HG02852 (cell line): ENCODE data around the gene PRM3.

Experiments used
- ATAC-seq: cut with Tn5 transposase; IDR thresholded peaks from one replicate; pipeline ENCODE4 v1.9.1; 2021; ENCODE audit warnings: mild to moderate bottlenecking, moderate library complexity; ENCODE audit not compliant: unreplicated experiment

The PRM3 gene

GRCh38 chr16:11272921-11273720 is at the start of gene PRM3:
Gene PRM3, minus strand, starts transcription at chr16:11273629. Its CDS starts 34 bp downstream, at chr16:11273595.
- ATAC-seq: no peak

- no peak for ATAC-seq
These were observed 49.4 kb upstream of the PRM3 start for GRCh38 chr16:11322823-11323222.

GRCh38 chr16:11321662-11322061 is 48.2 kb upstream of the PRM3 start:
- ATAC-seq: no peak

- no peak for ATAC-seq
These were observed 46.7 kb upstream of the PRM3 start for GRCh38 chr16:11320170-11320569.

- ATAC-seq: no peak
These were observed 46.2 kb upstream of the PRM3 start for GRCh38 chr16:11319529-11320146.

- ATAC-seq: no peak
These were observed 45.4 kb upstream of the PRM3 start for GRCh38 chr16:11318817-11319216.

- ATAC-seq: no peak
These were observed 43.0 kb upstream of the PRM3 start for GRCh38 chr16:11316331-11317015.

GRCh38 chr16:11315510-11315909 is 42.1 kb upstream of the PRM3 start:
- no peak for ATAC-seq

GRCh38 chr16:11314309-11314894 is 41.0 kb upstream of the PRM3 start:
- ATAC-seq: no peak

GRCh38 chr16:11313493-11314308 is 40.3 kb upstream of the PRM3 start:
- no peak for ATAC-seq

GRCh38 chr16:11312718-11313492 is 39.5 kb upstream of the PRM3 start:
- no peak for ATAC-seq

- ATAC-seq: peak; percentile 40
These were observed 37.6 kb upstream of the PRM3 start for GRCh38 chr16:11310997-11311561.

- ATAC-seq: no peak
These were observed 37.2 kb upstream of the PRM3 start for GRCh38 chr16:11310634-11310977.

- ATAC-seq: peak; percentile 28
These were observed 36.6 kb upstream of the PRM3 start for GRCh38 chr16:11309895-11310633.

- ATAC-seq: peak; percentile 36
These were observed 35.3 kb upstream of the PRM3 start for GRCh38 chr16:11308493-11309283.

GRCh38 chr16:11307639-11308492 is 34.4 kb upstream of the PRM3 start:
- no peak for ATAC-seq

GRCh38 chr16:11306997-11307638 is 33.7 kb upstream of the PRM3 start:
- no peak for ATAC-seq
